HUES64 (cell line): ENCODE data around the gene DEK.

Experiments
- H3K27ac ChIP-seq: 2 replicates; pipeline ENCODE4 v1.7.0; 2013; ENCODE audit warnings: low read depth, low read length, inconsistent platforms
- H3K27me3 ChIP-seq: 2 replicates; pipeline ENCODE4 v1.6.1; 2013; ENCODE audit warnings: mild to moderate bottlenecking, low read length; ENCODE audit not compliant: insufficient read depth
- H3K36me3 ChIP-seq: 2 replicates; pipeline ENCODE4 v1.6.1; 2013; ENCODE audit warnings: mild to moderate bottlenecking, low read length; ENCODE audit not compliant: insufficient read depth
- H3K4me1 ChIP-seq: 2 replicates; pipeline ENCODE4 v1.6.1; 2013; ENCODE audit warnings: mild to moderate bottlenecking, low read length, moderate library complexity; ENCODE audit not compliant: insufficient read depth
- H3K4me3 ChIP-seq: 2 replicates; pipeline ENCODE4 v1.5.1; 2013; ENCODE audit warnings: mild to moderate bottlenecking, low read length, moderate library complexity
- H3K9ac ChIP-seq: 2 replicates; pipeline ENCODE4 v1.6.1; 2013; ENCODE audit warnings: mild to moderate bottlenecking, low read depth, low read length
- H3K9me3 ChIP-seq: 2 replicates; pipeline ENCODE4 v1.6.1; 2013; ENCODE audit warnings: low read depth, low read length; ENCODE audit not compliant: insufficient read depth
- WGBS: fragments of 150-250, 120-280 bp; methylation state at CpG from one replicate; pipeline ENCODE4 v1.1.7; 2013; ENCODE audit warnings: missing lambda C conversion rate; 5-methylcytosine and 5-hydroxymethylcytosine counted together

The DEK gene

DNA sequence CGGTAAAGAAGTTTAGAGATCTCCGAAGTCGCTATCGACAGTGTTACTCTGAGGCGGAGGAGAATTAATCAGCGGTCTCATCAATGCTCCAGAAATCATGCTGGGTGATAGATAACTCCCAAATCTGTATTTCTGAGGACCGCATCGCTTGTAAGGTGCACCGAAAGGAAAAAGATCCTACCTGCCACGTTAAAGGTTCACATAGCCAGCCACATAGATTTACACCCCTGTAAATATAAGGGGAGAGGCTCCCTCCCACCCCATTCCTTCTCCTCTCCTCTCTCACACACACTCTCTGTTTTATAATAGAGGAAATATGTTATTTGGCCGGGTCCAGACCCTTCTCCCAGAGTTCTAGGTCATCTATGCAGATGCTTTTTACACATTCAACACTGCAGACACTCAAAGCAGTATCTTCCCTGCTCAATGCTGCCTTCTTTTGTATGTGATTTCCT, 620 bp upstream of the DEK start:
- H3K27ac ChIP-seq, result peak overlapping the region; percentile 57; the same call in 1 of the 2 replicates
- H3K9ac ChIP-seq, result peak overlapping the region; percentile 99
- peaks cover 19% of the 10 kb centered on the region for H3K36me3 ChIP-seq
- H3K4me3 ChIP-seq, result peak overlapping the region; percentile 95
- peaks cover 21% of the 10 kb centered on the region for H3K4me1 ChIP-seq
- peaks cover 10% of the 10 kb centered on the region for H3K9me3 ChIP-seq
- H3K27me3 ChIP-seq, result no peaks in the 10 kb centered on the region
- 9% methylated on average over 10 of the region's 11 CpGs for WGBS

DNA sequence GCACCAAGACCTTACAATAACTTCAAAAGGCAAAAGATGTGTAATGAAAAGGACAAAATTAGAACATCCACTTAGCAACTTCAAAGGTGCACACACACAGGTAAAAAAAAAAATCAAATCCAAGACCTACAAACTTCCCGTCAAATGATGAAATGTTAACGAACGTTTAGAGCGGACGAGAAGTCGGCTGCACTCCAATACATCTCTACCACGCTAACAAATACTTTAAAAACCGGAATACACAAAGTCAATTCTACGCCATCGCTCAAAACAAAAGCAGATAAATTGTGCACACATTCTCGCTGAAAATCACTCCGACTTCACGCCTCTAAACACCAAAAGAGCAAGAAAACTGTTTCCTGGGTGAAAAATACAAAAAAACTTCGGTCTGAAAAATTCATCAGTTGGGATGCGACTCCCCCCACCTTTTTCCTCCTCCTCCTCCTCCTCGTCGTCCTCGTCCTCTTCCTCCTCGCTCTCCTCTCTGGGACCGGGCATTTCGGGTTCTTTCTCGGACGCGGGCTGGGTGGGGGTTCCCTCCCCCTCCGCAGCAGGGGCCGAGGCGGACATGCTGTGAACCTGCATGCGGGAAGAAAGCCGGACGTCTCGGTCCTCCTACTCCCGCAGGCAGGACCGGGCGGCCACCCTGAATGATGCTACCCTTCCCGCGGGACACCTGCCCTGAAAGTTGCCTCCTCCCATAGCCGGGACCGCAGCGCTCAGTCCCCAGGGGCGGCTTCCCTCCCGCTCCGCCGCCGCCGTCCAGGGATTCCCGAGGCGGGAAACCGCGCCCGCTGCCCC, 712 bp downstream of the DEK start:
- Histone ChIP-seq H3K9ac (peak overlapping the region; percentile 99), H3K36me3 (peaks cover 28% of the 10 kb centered on the region), H3K27me3 (no peaks in the 10 kb centered on the region), H3K27ac (peak overlapping the region; percentile 95), H3K9me3 (peaks cover 10% of the 10 kb centered on the region), H3K4me3 (peak overlapping the region; percentile 95), H3K4me1 (peaks cover 21% of the 10 kb centered on the region)
- WGBS, result 0% methylated on average over 50 of the region's 50 CpGs

DNA sequence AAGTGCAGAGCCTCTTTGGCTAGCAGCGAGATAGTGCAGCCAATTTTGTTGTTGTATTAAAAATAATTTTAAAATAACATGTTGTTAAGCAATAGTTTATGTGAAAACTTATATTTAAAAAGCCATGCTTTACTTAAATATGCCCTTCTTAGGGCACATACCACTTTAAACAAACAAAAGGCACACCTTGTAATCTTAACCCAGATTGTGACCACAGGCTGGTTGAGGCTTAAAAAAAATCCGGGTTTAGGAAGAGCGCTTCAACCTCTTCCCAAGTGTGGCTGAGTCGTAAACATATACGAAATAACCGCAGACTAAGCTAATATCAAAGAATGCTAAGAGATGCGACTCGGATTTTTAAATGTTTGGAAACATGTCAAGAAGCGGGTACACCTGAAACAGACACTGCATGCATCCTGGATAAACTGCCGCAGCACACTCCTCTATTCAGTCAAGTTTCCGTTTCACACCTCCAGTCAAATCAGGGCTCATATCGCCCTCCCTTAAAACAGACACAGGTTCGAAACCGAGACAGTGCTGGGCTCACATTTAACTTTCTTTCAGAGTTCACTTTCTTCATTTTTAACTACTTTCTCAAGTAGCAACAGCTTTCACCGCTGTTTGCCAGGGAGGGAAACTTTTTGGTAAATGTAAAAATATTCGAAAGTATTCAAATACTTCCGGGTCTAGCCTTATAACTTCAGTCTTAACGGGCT, 1.5 kb downstream of the DEK start:
- 4% methylated on average over 14 of the region's 18 CpGs for WGBS
- H3K9ac ChIP-seq, result peak overlapping the region; percentile 99
- H3K4me1 ChIP-seq, result peaks cover 21% of the 10 kb centered on the region
- peaks cover 10% of the 10 kb centered on the region for H3K9me3 ChIP-seq
- H3K4me3 ChIP-seq, result peak overlapping the region; percentile 95
- H3K27me3 ChIP-seq, result no peaks in the 10 kb centered on the region
- H3K36me3 ChIP-seq, result peaks cover 36% of the 10 kb centered on the region
- peak overlapping the region; percentile 95; the same call in 1 of the 2 replicates for H3K27ac ChIP-seq

DNA sequence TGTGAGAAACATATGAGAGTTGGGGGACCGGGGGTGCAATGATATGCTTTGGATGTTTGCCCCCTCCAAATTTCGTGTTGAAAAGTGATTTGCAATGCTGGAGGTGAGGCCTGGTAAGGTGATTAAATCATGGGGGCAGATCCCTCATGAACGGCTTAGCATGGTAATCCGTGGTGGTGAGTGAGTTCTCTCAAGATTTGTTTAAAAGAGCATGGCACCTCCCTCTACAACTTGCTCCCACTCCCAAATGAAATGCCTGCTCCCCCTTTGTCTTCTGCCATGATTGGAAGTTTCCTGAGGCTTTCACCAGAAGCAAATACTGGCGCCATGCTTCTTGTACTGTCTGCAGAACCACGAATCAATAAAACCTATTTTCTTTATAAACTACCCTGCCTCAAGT, 2.5 kb downstream of the DEK start:
- H3K27ac ChIP-seq, result peak overlapping the region; percentile 29; the same call in 1 of the 2 replicates
- no peaks in the 10 kb centered on the region for H3K27me3 ChIP-seq
- H3K36me3 ChIP-seq, result peaks cover 46% of the 10 kb centered on the region
- peaks cover 21% of the 10 kb centered on the region for H3K4me1 ChIP-seq
- H3K4me3 ChIP-seq, result peak overlapping the region; percentile 95
- WGBS, result 51% methylated on average over 6 of the region's 6 CpGs
- peak overlapping the region; percentile 99; the same call in 1 of the 2 replicates for H3K9ac ChIP-seq
- H3K9me3 ChIP-seq, result peaks cover 10% of the 10 kb centered on the region

DNA sequence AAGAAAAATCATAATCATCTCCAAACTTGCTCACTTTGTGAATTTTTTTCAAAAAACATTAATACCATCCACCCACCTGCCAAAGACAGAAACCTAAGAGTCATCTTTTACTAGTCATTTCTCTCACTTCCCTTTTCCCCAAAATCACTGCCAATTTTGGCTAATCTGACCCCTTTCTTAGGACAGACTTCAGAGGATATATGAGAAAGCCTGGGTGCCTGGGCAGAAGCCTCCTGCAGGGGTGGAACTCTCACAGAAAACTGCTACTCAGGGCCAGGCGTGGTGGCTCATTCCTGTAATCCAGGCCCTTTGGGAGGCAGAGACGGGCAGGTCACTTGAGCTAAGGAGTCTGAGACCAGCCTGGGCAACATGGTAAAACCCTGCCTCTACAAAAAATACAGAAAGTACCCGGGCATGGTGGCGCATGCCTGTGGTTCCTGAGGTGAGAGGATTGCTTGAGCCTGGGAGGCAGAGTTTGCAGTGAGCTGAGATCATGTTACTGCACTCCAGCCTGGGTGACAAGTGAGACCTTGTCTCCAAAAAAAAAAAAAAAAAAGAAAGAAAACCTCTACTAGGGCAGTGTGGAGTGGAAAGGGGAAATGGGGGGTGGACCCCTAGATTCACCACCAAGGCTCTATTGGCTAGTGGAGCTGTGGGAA, 3.8 kb downstream of the DEK start:
- peaks cover 5% of the 10 kb centered on the region for H3K9me3 ChIP-seq
- H3K9ac ChIP-seq, result peak overlapping the region; percentile 45; the same call in 1 of the 2 replicates
- H3K4me3 ChIP-seq, result peak overlapping the region; percentile 95; the same call in 1 of the 2 replicates
- peaks cover 21% of the 10 kb centered on the region for H3K4me1 ChIP-seq
- peak overlapping the region; percentile 24; the same call in 1 of the 2 replicates for H3K27ac ChIP-seq
- WGBS, result 67% methylated on average over 4 of the region's 4 CpGs
- H3K36me3 ChIP-seq, result peaks cover 58% of the 10 kb centered on the region
- no peaks in the 10 kb centered on the region for H3K27me3 ChIP-seq

DNA sequence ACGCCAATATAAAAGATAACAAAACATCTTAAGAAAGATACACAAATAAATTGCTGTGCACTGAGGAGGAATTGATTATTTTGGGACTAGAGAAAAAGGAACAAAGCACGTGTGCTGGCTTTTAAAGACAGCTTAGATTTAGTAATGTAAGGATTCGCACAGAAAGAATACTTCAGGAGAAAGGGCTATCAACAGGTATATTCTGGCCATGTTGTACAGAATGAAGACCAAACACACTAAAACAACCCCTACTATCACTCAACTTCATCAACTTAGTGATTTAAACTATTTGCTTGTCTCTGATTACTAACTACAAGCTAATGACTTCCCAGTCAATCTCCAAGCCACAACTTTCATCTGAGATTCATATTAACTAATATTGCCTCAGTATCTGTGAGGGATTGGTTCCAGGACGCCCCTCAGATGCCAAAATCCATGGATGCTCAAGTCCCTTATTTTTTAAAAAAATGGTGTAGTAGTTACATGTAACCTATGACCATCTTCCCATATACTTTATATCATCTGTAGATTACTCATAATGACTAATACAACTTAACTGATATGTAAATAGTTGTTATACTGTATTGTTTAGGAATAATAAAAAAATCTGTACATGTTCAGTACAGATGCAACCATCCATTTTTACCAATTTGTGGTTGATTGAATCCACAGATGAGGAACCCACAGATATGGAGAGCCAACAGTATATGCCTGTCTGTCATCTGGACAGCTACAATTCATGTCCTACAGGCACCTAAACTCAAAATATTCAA, 4.5 kb downstream of the DEK start:
- Histone ChIP-seq H3K4me3 (no peak overlapping the region), H3K27ac (no peak overlapping the region), H3K9ac (no peak overlapping the region), H3K4me1 (peaks cover 18% of the 10 kb centered on the region), H3K27me3 (no peaks in the 10 kb centered on the region), H3K9me3 (no peaks in the 10 kb centered on the region), H3K36me3 (peaks cover 65% of the 10 kb centered on the region)
- 88% methylated on average over 2 of the region's 4 CpGs for WGBS

DNA sequence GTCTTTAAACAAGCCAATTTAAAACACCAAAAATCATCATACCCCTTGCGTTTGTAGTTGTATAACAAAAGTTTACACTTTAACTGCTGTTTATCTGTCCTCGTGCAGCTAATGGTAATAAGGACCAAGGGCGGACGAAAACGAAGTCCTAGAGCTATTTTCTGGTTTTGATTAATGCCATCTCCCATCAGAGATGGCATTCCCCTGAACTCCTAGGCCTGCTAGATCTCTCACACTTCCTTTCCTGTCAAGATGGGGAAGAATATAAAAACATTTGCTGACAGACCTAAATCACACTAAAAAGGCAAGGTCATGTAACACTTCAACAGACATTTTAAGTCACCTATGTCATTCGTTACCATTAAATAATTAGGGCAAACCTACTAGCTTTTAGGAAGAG, 9.5 kb downstream of the DEK start:
- Histone ChIP-seq H3K9ac (no peak overlapping the region), H3K4me1 (no peaks in the 10 kb centered on the region), H3K27ac (no peak overlapping the region), H3K9me3 (no peaks in the 10 kb centered on the region), H3K4me3 (no peak overlapping the region), H3K36me3 (peaks cover 94% of the 10 kb centered on the region), H3K27me3 (no peaks in the 10 kb centered on the region)
- 94% methylated on average over 6 of the region's 6 CpGs for WGBS

DNA sequence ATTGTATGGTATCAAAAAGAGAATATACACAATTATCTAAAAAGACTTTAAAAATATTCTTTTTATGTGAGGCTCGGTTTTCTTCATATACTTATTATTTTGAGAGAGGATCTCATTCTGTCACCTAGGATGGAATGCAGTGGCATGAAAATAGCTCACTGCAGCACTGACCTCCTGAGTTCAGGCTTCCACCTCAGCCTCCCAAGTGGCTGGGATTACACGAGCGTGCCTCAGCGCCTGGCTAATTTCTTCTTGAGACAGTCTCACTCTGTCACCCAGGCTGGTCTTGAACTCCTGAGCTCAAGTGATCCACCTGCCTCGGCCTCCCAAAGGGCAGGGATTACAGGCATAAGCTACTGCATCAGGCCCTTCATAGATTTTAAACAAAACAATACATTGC, 10.7 kb downstream of the DEK start:
- WGBS, result 91% methylated on average over 4 of the region's 5 CpGs
- Histone ChIP-seq H3K27ac (no peak overlapping the region), H3K4me3 (no peak overlapping the region), H3K9ac (no peak overlapping the region), H3K36me3 (peaks cover 98% of the 10 kb centered on the region), H3K27me3 (no peaks in the 10 kb centered on the region), H3K4me1 (no peaks in the 10 kb centered on the region), H3K9me3 (no peaks in the 10 kb centered on the region)

DNA sequence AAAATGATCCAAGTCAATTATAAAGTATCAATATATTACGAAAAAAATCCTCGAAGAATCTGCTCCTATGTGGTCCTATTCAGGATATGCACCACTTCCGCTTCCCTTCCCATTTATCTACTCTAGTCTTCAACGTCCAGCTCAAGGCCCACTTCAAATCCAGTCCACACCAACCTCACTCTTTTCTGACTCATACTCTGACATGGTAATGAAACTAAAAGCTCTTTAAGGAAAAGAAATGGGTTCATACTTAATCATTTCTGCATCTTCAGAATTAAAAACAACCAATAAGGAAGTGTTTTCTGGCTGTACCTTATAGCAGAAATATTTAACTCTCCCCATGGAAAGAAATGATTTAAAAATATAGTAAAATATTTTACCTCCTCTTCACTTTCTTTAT, 15.1 kb downstream of the DEK start:
- Histone ChIP-seq H3K9me3 (no peaks in the 10 kb centered on the region), H3K9ac (no peak overlapping the region), H3K27ac (no peak overlapping the region), H3K4me1 (no peaks in the 10 kb centered on the region), H3K36me3 (peaks cover 99% of the 10 kb centered on the region), H3K27me3 (no peaks in the 10 kb centered on the region), H3K4me3 (no peak overlapping the region)
- 97% methylated on average over 4 of the region's 4 CpGs for WGBS

DNA sequence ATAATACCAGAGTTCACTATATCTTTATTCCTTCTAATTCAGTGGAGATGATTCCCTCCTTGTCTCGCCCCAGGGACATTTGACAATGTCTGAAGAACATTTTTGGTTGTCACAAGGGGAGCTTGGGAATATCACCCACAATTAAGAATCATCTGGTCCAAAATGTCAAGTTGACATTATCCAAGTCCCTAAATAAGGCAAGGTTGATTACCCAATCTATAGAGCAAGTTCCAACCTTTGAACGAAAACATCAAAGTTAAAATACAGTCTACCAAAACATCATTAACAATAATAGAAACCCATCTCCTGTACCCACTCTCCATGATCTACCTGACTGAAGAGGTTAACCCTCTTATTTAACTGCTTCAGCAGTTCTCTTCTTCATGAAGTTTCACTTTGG, 15.6 kb downstream of the DEK start:
- Histone ChIP-seq H3K27ac (no peak overlapping the region), H3K4me3 (no peak overlapping the region), H3K36me3 (peaks cover 99% of the 10 kb centered on the region), H3K27me3 (no peaks in the 10 kb centered on the region), H3K9me3 (no peaks in the 10 kb centered on the region), H3K4me1 (no peaks in the 10 kb centered on the region), H3K9ac (no peak overlapping the region)
- WGBS, result 96% methylated on average over 2 of the region's 2 CpGs
